Liver (tissue), 3 donors: ENCODE results near the gene PRPF19.

ENCODE experiments used
- CTCF ChIP-seq: fragments of 150-350 bp; IDR thresholded peaks from 2 replicates; pipeline ENCODE4 v1.5.1; 2017; ENCODE audit warnings: improper control_type of control experiment, low read depth, low read length; ENCODE audit not compliant: missing input control
- EGR1 ChIP-seq, 2 donors: IDR thresholded peaks; 2 replicates each; pipeline ENCODE4 v1.6.1; 2016 to 2018; ENCODE audit warnings: antibody characterized with exemption in 2 of 2, low read depth in 2 of 2
- FOXA1 ChIP-seq: IDR thresholded peaks from 2 replicates; pipeline ENCODE4 v1.6.1; 2016; ENCODE audit warnings: antibody characterized with exemption
- GABPA ChIP-seq, 2 donors: IDR thresholded peaks in 1 of 2; conservative IDR thresholded peaks in 1 of 2; 2 replicates each; pipeline ENCODE4 v1.6.1; 2016; ENCODE audit warnings: antibody characterized with exemption in 2 of 2, mild to moderate bottlenecking in 1 of 2, moderate library complexity in 1 of 2
- REST ChIP-seq: IDR thresholded peaks from 2 replicates; pipeline ENCODE4 v1.6.1; 2016; ENCODE audit warnings: antibody characterized with exemption, mild to moderate bottlenecking
- SP1 ChIP-seq: IDR thresholded peaks from 2 replicates; pipeline ENCODE4 v1.6.1; 2018; ENCODE audit warnings: antibody characterized with exemption, mild to moderate bottlenecking
- YY1 ChIP-seq: IDR thresholded peaks from 2 replicates; pipeline ENCODE4 v1.6.1; 2016; ENCODE audit warnings: antibody characterized with exemption, mild to moderate bottlenecking
- ZBTB33 ChIP-seq: IDR thresholded peaks from 2 replicates; pipeline ENCODE4 v1.6.1; 2016; ENCODE audit warnings: antibody characterized with exemption
- donor health status: healthy.
- donor health status: healthy.

GRCh38 chr11:60952742-60953170, 46.4 kb upstream of the PRPF19 start:
- no peak for TF ChIP-seq CTCF
- no peak for TF ChIP-seq SP1
- no peak for TF ChIP-seq FOXA1
- TF ChIP-seq YY1 = no peak
- no peak for TF ChIP-seq ZBTB33
- TF ChIP-seq REST = no peak
- no peak for TF ChIP-seq GABPA (IDR thresholded peaks at IDR 0.05 in 1 of 2, conservative IDR thresholded peaks at IDR 0.05 in 1 of 2)
- TF ChIP-seq EGR1 (IDR thresholded peaks at IDR 0.05; ENCODE audit: low read depth in 2 of 2) = no peak
